Posterior cingulate gyrus (tissue), 11 donors: ENCODE results near the gene FGF11.
A peak's percentile ranks its signal among the peaks of the same experiment; 100 is the strongest.

Experiments
- DNase-seq, 10 donors: peaks; one replicate each; pipeline versions ENCODE4 v3.0.0 to v3.0.0-alpha.2; 2020 to 2021; ENCODE audit warnings: mixed read lengths in 3 of 10
- intact Hi-C: fragments of 100-400 bp; cut with DNase I; formaldehyde crosslinking; loops from one replicate; pipeline ENCODE4 v1.15.1; 2023

The FGF11 gene

GRCh38 chr17:7491583-7491982, 52.3 kb downstream of the FGF11 start:
- intact Hi-C loops: no loop called here
- DNase-seq: no peak

GRCh38 chr17:7493941-7494340, 54.6 kb downstream of the FGF11 start:
- peak in 1 of 10 donors; percentile 5 for DNase-seq
- intact Hi-C loops: no loop called here
